Activated CD8-positive, alpha-beta memory T cell treated with anti-CD3 and anti-CD28 coated beads, Interleukin-2, amount 50 U/mL, for 1 hour (primary cell): ENCODE data around the gene MTHFS.
A peak's percentile ranks its signal among the peaks of the same experiment; 100 is the strongest.

ENCODE experiments used
- DNase-seq: peaks from one replicate; pipeline ENCODE4 v3.0.0-alpha.2; 2020; ENCODE audit errors: extremely low read depth

Gene MTHFS

DNA sequence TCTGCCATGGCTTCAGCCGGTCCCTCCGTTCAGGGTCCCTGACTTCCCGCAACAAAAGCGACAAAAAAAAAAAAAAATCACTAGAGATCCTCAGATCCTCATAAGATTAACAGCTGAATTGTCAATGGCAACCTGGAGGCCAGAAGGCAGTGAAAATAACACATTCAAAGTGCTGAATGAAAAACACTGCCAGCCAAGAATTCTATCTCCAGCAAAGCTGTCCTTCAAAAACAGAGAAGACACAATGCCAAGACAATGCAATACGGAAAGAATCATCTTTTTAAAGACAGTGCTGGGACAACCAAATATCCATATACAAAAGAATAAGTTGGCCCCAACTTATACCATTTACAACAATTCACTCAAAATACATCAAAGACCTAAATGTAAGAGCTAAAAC is 21.6 kb downstream of the MTHFS start:
- DNase-seq = no peak

DNA sequence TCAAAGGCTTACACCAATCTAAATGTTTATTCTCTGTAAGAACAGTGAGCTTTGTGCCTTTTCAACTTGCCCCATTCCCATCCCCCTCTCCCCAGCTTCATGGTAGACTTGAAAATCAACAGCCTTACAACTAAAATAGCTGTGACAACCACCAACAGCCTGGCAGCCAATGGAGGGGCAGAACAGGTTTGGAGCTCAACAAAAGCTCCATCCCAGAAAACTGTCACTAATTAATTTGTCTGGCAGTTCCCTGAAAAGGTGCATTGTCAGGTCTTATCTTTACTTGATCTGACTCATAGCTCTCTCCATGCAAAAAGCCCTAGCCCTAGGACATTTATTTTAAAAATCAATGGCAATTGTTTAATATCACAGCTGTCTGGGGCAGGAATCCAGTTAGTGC is 22.6 kb downstream of the MTHFS start:
- DNase-seq = no peak

- DNase-seq = peak; percentile 7
Measured at GRCh38 chr15:79872358-79873017, 24.3 kb downstream of the MTHFS start.

GRCh38 chr15:79868554-79868953 is 28.3 kb downstream of the MTHFS start:
- no peak for DNase-seq

DNA sequence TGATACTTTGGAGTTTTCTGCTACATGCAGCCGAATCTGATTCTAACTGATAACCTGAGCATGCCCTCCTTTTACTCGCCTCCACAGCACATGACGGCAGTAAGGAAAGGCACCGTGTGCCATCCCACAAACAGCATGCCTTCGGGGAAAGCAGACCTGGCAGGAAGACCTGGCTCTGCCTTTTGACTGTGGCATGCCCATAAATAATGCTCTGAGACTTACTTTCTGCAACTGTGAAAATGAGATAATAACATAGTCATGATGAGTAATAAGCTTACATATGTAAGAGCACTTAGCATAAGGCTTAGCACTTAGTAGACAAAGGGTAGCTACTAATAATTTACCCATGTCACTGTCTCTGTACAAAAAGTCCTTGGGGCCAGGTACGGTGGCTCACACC is 32.9 kb downstream of the MTHFS start:
- no peak for DNase-seq

GRCh38 chr15:79862191-79862590 is 34.6 kb downstream of the MTHFS start:
- DNase-seq = no peak

GRCh38 chr15:79860661-79861060 is 36.2 kb downstream of the MTHFS start:
- DNase-seq = no peak

DNA sequence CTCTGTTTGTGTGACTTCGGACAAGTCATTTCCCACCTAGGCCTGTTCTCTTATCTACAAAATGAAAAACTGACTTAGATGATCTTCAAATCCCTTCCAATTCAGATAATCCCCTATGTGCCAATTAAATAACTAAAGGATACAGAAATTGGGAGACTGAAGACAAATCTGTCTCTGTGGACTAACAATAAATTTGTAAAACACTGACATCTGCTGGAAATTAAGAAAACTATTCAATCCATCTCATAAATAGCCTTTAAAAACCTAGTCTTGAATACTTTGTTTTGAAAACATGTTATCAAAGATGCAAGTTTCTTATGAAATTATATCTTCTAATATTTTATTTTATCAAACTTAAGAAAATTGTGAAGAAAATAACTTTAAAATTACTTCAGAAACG is 38.3 kb downstream of the MTHFS start:
- DNase-seq = no peak

GRCh38 chr15:79853492-79854328 is 43.1 kb downstream of the MTHFS start:
- peak; percentile 24 for DNase-seq

DNA sequence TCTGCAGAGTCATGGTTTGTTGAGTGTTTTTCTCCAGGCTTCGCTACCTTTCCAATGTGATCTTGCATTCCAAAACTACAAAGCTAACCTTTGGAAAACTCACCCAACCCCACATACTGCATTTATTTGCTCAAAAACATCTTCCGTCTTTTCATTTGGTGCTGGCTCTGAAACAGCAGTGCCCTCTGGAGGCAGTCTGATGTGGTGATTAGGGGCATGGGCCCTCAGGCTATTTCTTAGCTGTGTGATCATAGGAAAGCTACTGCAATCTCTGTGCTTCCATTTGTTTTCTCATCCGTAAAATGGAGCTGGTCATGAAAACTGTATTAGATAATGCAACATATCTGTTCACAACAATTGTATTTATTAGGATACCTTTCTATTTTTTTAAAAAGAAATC is 47.0 kb downstream of the MTHFS start:
- no peak for DNase-seq

GRCh38 chr15:79846539-79846938 is 50.3 kb downstream of the MTHFS start:
- DNase-seq = no peak

DNA sequence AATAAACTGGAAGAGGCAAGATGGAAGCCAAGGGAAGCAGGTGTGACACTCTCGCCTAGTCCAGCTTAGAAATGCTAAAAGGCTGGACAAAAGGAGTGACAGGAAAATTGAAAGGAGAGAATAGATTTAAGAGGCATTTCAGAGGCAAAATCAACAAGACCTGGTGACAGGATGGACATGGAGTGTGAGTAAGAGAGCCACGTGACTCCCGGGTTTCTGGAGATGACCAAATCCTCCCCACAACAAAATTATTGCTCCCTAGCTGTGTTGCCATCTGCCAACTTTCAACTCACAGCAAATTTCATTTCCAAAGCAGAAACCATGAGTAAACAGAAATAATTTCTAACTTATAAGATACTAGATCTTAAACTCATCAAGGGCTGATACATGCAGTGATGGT is 52.6 kb downstream of the MTHFS start:
- no peak for DNase-seq

- DNase-seq = no peak
Measured at GRCh38 chr15:79837846-79838245, 59.0 kb downstream of the MTHFS start.

DNA sequence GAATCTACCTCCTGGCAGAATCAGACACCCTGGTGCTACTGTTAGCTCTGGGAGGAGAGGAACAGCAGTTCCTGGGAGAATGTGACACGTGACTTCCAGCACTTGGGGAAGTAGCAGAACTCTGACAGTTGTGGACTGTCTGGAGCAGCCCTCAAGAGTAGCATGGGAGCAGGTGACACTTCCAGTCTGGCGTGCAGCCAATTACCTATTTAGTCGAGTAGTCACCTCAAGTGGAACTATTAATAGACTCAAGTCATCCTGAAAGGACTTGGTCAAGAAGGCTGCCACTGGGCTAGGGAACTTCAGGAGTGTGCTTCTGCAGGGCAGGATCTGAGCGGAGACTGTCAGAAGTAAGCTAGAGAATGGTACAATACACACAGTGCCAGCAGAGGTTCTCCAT is 62.3 kb downstream of the MTHFS start:
- no peak for DNase-seq

DNA sequence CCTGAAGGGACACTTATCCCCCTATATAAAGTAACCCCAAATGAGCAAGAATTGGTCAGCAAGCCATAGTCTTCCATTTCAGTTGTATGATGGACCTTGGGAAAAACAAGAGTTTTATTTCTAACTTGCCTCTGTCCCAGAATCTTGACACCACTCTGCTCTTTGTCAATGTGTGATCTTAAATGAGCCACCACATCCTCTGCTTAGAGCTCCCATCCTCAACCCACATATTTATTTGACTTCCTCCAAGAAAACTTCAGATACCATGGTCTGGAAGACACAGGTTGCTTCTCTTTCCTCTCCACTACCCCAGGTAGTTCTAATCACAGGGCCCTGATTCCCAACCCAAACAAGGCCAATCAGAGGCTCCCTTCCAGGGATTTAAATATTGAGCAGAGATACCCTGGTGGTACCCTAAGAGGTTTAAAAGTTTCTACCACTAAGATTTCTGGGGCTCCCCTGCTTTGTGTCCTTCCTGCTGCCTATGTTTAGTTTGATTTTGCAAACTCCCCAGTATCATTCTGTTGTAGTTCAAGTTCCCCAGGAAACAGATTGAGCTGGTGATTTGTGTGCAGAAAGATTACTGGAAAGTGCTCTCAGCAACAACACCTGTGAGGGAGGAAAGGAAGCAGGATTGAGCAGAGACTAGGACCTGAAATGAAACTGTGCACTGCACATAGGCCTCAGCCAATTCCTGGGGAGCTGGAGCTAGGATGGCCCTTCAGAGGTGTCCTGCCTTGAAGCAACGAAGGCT is 64.3 kb downstream of the MTHFS start:
- DNase-seq = no peak

- DNase-seq = no peak
Measured at GRCh38 chr15:79831604-79832003, 65.2 kb downstream of the MTHFS start.

DNA sequence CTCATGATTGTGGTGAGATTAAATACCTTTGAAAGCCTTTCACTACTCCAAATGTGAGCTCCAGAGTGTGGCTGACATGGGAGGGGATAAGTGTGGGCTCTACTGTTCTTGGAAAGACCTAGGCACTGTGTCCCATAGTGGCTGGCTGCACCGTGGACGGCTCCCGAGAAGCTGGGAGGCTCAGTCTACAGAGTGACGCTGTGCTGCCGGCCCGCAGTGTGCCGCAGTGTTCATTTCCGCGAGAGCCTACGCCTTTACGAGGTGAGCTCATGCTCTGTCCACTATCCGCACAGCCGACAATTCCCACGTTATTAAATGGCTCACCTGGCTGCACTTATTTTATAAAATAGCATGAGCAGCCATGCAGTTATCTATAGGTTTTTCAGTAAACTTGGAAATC is 66.9 kb downstream of the MTHFS start:
- no peak for DNase-seq

DNA sequence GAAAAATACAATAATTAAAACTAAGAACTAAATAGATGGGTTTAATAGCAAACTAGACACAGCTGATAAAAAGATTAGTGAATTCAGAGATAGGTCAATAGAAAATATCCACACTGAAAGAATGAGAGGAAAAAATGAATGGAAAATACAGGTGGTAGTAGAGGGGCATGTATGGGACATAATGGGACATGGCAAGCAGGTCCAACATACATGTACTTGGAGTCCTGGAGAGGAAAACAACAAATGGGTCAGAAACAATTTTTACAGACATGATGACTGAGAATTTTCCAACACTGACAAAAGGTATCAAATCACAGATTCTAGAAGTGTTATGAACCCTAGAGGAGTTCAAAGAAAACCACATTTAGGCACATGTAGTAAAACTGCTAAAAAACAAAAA is 68.4 kb downstream of the MTHFS start:
- DNase-seq = no peak

GRCh38 chr15:79826800-79827199 is 70.0 kb downstream of the MTHFS start:
- DNase-seq = no peak

- no peak for DNase-seq
Measured at GRCh38 chr15:79824136-79824701, 72.6 kb downstream of the MTHFS start.

DNA sequence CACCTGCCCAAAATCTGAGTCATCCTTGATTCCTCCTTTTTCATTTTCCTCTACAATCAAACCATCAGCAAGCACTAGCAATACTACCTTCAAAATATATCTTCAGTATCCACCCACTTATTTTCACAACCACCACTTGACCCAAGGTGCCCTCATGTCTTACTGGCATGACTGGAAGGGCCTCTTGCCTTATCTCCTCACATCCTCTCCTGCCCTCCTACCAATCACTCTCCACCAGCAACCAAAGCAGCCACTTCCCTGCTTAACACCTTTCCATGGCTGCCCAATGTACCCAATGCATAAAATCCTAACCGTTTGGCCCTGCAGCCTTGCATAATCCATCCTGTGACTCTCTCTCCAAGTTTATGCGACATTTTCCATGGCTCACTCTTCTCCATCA is 76.0 kb downstream of the MTHFS start:
- no peak for DNase-seq

DNA sequence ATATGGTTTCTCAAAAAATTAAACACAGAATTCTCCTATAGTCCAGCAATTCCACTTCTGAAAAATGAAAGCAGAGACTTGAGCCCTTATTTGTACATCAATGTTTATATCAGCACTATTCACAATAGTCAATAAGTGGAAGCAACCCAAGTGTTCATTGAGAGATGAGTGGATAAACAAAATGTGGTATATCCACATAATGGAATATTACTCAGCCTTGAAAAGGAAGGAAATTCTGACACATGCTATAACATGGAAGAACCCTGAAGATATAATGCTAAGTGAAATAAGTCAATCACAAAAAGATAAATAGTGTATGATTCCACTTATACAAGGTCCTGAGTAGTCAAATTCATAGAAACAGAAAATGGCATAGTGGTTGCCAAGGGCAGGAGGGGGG is 76.6 kb downstream of the MTHFS start:
- no peak for DNase-seq
